ENCODE results near the gene OR56A1. TPM values are rescaled to one million over a fixed set of nuclear protein-coding genes. Genes with fewer than 3 reads are reported as not detected.

The OR56A1 gene
- total RNA-seq, 2 donors from 2014 or later, result not detected

DNA sequence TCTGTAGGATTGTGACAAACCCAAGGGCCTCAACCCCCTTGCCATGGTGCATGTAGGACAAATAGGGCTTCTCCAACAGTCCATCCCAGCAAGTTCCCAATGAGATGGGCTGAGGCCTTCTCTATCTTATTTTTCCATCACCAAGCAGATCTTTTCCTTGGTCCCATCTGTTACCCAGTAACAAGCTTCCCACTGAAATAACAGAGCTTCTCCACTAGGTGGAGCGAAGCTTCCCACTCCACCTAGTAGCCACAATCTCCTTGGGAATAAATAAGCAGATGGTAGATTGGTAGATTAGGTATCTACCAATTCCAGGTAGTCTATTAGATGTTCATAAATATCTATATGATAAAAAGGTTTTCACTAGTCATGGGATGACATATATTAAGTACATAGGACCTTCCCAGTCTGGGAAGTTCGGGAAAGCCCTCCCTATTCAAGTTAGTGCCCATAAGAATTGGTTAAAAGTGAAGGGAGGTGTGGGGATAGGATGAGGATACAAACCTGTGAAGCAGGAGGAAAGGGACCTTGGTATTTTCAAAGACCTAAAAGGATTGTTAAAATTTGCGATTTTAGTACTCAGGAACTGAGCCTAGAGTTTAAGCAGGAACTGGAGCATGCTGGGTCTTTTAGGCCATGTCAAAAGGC is 37.8 kb downstream of the OR56A1 start:
- Histone ChIP-seq H3K9me3 (no peaks in the 10 kb centered on the region), H3K4me3 (no peak overlapping the region), H3K27me3 (replicated peaks; ENCODE audit: insufficient read depth) (no peaks in the 10 kb centered on the region), H3K36me3 (no peaks in the 10 kb centered on the region), H3K27ac (no peak overlapping the region), H3K4me1 (replicated peaks) (no peaks in the 10 kb centered on the region)
- WGBS, result 58% methylated on average over 3 of the region's 3 CpGs
- intact Hi-C loops (cut with DNase I), result no loop called here
- no peak for DNase-seq (ENCODE audit: low spot score)
- TF ChIP-seq POLR2A (IDR thresholded peaks at IDR 0.05) (no peak), POLR2AphosphoS5 (IDR thresholded peaks at IDR 0.05) (no peak)
- TF ChIP-seq, protein P1, sequence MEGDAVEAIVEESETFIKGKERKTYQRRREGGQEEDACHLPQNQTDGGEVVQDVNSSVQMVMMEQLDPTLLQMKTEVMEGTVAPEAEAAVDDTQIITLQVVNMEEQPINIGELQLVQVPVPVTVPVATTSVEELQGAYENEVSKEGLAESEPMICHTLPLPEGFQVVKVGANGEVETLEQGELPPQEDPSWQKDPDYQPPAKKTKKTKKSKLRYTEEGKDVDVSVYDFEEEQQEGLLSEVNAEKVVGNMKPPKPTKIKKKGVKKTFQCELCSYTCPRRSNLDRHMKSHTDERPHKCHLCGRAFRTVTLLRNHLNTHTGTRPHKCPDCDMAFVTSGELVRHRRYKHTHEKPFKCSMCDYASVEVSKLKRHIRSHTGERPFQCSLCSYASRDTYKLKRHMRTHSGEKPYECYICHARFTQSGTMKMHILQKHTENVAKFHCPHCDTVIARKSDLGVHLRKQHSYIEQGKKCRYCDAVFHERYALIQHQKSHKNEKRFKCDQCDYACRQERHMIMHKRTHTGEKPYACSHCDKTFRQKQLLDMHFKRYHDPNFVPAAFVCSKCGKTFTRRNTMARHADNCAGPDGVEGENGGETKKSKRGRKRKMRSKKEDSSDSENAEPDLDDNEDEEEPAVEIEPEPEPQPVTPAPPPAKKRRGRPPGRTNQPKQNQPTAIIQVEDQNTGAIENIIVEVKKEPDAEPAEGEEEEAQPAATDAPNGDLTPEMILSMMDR (IDR thresholded peaks at IDR 0.05), result peak in 1 of 4 experiments; percentile 28

DNA sequence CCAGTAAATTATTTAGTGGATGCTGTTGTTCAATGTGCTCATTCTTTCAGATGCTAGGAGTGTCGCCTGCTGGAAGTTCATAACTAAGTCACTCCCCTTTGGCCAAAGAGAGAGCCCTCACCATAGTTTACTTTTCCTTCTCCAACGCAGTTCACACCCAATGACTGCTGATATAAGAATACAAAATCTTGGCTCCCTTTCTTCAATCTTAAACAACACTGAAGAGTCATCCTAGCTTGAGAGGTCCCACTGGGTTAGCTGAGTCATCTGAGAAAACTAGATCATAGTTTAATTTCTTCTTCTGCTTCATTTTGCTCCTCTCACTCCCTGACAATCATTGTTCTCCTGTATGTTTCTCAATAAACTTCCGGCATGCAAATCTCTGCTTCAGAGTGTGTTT is 38.4 kb downstream of the OR56A1 start:
- TF ChIP-seq POLR2AphosphoS5 (IDR thresholded peaks at IDR 0.05) (no peak), POLR2A (IDR thresholded peaks at IDR 0.05) (no peak)
- TF ChIP-seq, protein P1 (IDR thresholded peaks at IDR 0.05), result no peak
- no peaks in the 10 kb centered on the region for H3K27me3 ChIP-seq (replicated peaks; ENCODE audit: insufficient read depth)

DNA sequence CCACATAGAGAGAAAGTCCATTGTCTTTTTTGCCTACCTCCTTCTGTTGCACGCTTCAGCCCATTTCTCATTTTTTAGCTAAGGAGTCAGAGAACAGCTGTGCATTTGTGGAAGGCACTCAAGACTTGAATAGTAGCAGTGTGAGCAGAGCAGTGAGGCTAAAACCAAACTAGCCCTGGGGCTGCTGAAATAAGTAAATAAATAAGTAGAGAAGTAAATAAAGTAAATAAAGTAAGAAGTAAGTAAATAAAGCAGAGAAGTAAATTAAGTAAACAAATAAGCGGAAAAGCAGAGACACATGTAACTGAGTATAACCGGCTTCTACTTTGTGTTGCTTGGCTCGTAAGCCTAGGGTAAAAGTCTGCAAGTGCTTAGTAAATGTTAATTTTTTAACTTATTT is 41.4 kb downstream of the OR56A1 start:
- intact Hi-C loops (cut with DNase I), result no loop called here
- Histone ChIP-seq H3K27me3 (replicated peaks; ENCODE audit: insufficient read depth) (no peaks in the 10 kb centered on the region), H3K4me3 (no peak overlapping the region), H3K9me3 (no peaks in the 10 kb centered on the region), H3K36me3 (no peaks in the 10 kb centered on the region), H3K27ac (no peak overlapping the region), H3K4me1 (replicated peaks) (no peaks in the 10 kb centered on the region)
- 59% methylated on average over 4 of the region's 4 CpGs for WGBS
- TF ChIP-seq, protein P1 (IDR thresholded peaks at IDR 0.05), result no peak
- TF ChIP-seq POLR2AphosphoS5 (IDR thresholded peaks at IDR 0.05) (no peak), POLR2A (IDR thresholded peaks at IDR 0.05) (no peak)
- no peak for DNase-seq (ENCODE audit: low spot score)

More for the DNA sequence above, 38.4 kb downstream of the OR56A1 start:
- no peak overlapping the region for H3K27ac ChIP-seq
- intact Hi-C loops (cut with DNase I), result no loop called here
- H3K9me3 ChIP-seq, result no peaks in the 10 kb centered on the region
- H3K4me1 ChIP-seq (replicated peaks), result no peaks in the 10 kb centered on the region
- no peak overlapping the region for H3K4me3 ChIP-seq
- H3K36me3 ChIP-seq, result no peaks in the 10 kb centered on the region
- DNase-seq (ENCODE audit: low spot score), result no peak
- 79% methylated on average over 3 of the region's 3 CpGs for WGBS

DNA sequence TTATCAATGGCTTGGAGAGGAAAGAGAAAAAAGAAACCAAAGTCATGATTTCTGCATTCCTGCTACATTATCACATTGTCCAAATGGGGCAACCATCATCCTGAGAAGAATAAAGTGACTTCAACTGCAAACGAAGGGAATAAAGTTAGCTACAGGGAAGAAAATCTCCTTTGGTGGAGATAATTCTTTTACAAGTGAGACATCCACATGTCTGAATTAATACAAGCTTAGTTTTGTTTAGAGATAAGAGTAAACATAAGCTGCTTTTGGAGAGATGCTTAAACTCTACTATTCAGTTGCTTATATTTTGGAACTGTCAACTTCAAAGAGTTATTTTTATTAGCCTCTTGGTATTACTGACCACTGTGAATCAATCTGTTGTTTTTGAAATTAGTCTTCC is 43.7 kb downstream of the OR56A1 start, which contains the start of gene OR52L1:
TSS of gene OR52L1 (minus strand) at position 101 of the 400 bp plus-strand sequence. CDS start at position 46, 55 bp downstream.
- Histone ChIP-seq H3K27ac (no peak within 1 kb of the TSS), H3K9me3 (no peaks in the 10 kb centered on the region), H3K27me3 (replicated peaks; ENCODE audit: insufficient read depth) (no peaks in the 10 kb centered on the region), H3K4me3 (no peak within 1 kb of the TSS), H3K36me3 (no peaks in the 10 kb centered on the region), H3K4me1 (replicated peaks) (no peaks in the 10 kb centered on the region)
- intact Hi-C loops (cut with DNase I), result no loop called here
- DNase-seq (ENCODE audit: low spot score), result no peak
- TF ChIP-seq POLR2A (IDR thresholded peaks at IDR 0.05), result no peak
- TF ChIP-seq POLR2AphosphoS5 (IDR thresholded peaks at IDR 0.05), result no peak
- TF ChIP-seq, protein P1 (IDR thresholded peaks at IDR 0.05), result no peak
- WGBS, result 75% methylated on average over 1 of the region's 1 CpG

DNA sequence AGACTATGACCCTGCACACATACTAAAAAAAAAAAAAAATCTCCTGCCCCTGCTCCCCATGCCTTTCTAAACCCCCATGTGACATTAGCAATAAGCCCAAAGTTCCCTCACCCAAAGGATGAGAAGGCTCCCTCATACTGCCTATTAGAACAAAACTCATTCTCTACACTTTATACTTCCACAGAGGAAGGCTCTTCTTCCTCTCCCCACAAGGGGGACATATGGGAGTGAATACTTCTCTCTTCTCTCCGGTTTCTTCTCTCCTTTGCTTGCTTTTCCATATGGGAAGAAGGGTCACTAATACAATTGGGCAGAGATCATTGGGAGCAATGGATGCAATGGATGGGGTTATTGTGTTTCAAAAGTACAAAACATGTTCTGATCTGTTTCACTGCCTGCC is 47.1 kb downstream of the OR56A1 start:
- H3K4me3 ChIP-seq, result no peak overlapping the region
- no peaks in the 10 kb centered on the region for H3K36me3 ChIP-seq
- TF ChIP-seq, protein P1 (IDR thresholded peaks at IDR 0.05), result no peak
- TF ChIP-seq POLR2A (IDR thresholded peaks at IDR 0.05) (no peak), POLR2AphosphoS5 (IDR thresholded peaks at IDR 0.05) (no peak)
- no peak overlapping the region for H3K27ac ChIP-seq
- H3K4me1 ChIP-seq (replicated peaks), result no peaks in the 10 kb centered on the region
- intact Hi-C loops (cut with DNase I), result no loop called here
- H3K9me3 ChIP-seq, result no peaks in the 10 kb centered on the region
- 55% methylated on average over 1 of the region's 1 CpG for whole genome bisulfite sequencing
- no peaks in the 10 kb centered on the region for H3K27me3 ChIP-seq (replicated peaks; ENCODE audit: insufficient read depth)
- DNase-seq (ENCODE audit: low spot score), result no peak

Data from prostate gland (tissue), 2 donors.